HCT116 (cell line): Measurements from ENCODE around the gene IL17RE. TPM values are rescaled to one million over a fixed set of nuclear protein-coding genes. Genes with fewer than 3 reads are reported as not detected.

ENCODE experiments used
- ATAC-seq: fragments of 200-7000 bp; cut with Tn5 transposase; 2 replicates; pipeline ENCODE4 v1.9.1; 2020; ENCODE audit warnings: mild to moderate bottlenecking, moderate library complexity
- BruUV-seq: library from RNA; stranded (reverse); fragments of 400-500 nt; replicated peaks from 2 replicates; lab custom pipeline; 2021; lab: Mats Ljungman, UMichigan
- CTCF ChIA-PET: fragments of 300-600 bp; sonication (Branson Sonifier 250); formaldehyde crosslinking; loops from one replicate; lab custom pipeline; 2021; ENCODE audit warnings: antibody characterized with exemption; lab: Charles Lee
- POLR2A ChIA-PET: fragments of 300-600, 350-600 bp; sonication (Branson Sonifier 250); formaldehyde crosslinking; loops from one replicate; lab custom pipeline; 2021; ENCODE audit warnings: antibody characterized with exemption; lab: Charles Lee
- RAD21 ChIA-PET, 2 experiments: fragments of 300-600 bp; sonication (Branson Sonifier 250); formaldehyde crosslinking; loops; one replicate each; lab custom pipeline; 2023; ENCODE audit warnings: low total read pairs in 2 of 2; ENCODE audit not compliant: uncharacterized antibody in 2 of 2, unreplicated experiment in 2 of 2, low non-redundant PET in 1 of 2; lab: Charles Lee
- DNase-seq: peaks from one replicate; pipeline ENCODE4 v3.0.0-alpha.2; 2010; ENCODE audit warnings: low read depth, low spot score
- H2AFZ ChIP-seq: fragments of 200-600 bp; shearing (Covaris generic), sonication (generic); 2 replicates; pipeline ENCODE4 v1.6.1; 2017; ENCODE audit warnings: low read depth, mixed run types, mixed read lengths, antibody characterized with exemption, low read length; ENCODE audit not compliant: poor library complexity, severe bottlenecking
- H3K27ac ChIP-seq: 2 replicates; pipeline ENCODE4 v1.5.1; 2012; ENCODE audit warnings: low read depth, low read length
- H3K27me3 ChIP-seq: fragments of 200-600 bp; sonication (generic); 2 replicates; pipeline ENCODE4 v1.6.1; 2016; ENCODE audit warnings: mixed run types, low read length, mixed read lengths; ENCODE audit not compliant: insufficient read depth
- H3K36me3 ChIP-seq, 2 experiments: fragments of 200-500 bp in 1 of 2; fragments of 200-600 bp in 1 of 2; sonication (Bioruptor generic) in 1 of 2; sonication (generic) in 1 of 2; 2 replicates each; pipeline versions ENCODE4 v1.5.1 to v1.6.1; 2014 to 2016; ENCODE audit warnings: low read length in 2 of 2, inconsistent platforms in 1 of 2, mixed read lengths in 1 of 2, mixed run types in 1 of 2; ENCODE audit not compliant: insufficient read depth in 2 of 2, control insufficient read depth in 1 of 2
- H3K4me1 ChIP-seq, 2 experiments: fragments of 200-600 bp in 1 of 2; sonication (generic) in 1 of 2; 2 replicates each; pipeline versions ENCODE4 v1.5.1 to v1.6.1; 2012 to 2017; ENCODE audit warnings: low read length in 2 of 2, inconsistent platforms in 1 of 2, mild to moderate bottlenecking in 1 of 2, mixed read lengths in 1 of 2, mixed run types in 1 of 2, moderate library complexity in 1 of 2; ENCODE audit not compliant: insufficient read depth in 2 of 2, control insufficient read depth in 1 of 2
- H3K4me2 ChIP-seq: fragments of 200-600 bp; sonication (generic); 2 replicates; pipeline ENCODE4 v1.6.1; 2017; ENCODE audit warnings: mixed run types, low read length, mixed read lengths
- H3K4me3 ChIP-seq, 2 experiments: fragments of 200-600 bp in 1 of 2; sonication (generic) in 1 of 2; replicated peaks in 1 of 2; 2 replicates each; pipeline ENCODE4 v1.5.1; 2011 to 2016; ENCODE audit warnings: low read length in 2 of 2, control low read depth in 1 of 2, low read depth in 1 of 2, mild to moderate bottlenecking in 1 of 2, mixed read lengths in 1 of 2, mixed run types in 1 of 2
- H3K79me2 ChIP-seq: fragments of 200-600 bp; sonication (generic); 2 replicates; pipeline ENCODE4 v1.6.1; 2017; ENCODE audit warnings: mild to moderate bottlenecking, mixed run types, low read length, moderate library complexity, mixed read lengths; ENCODE audit not compliant: insufficient read depth
- H3K9ac ChIP-seq: fragments of 200-600 bp; sonication (generic); 2 replicates; pipeline ENCODE4 v1.6.1; 2016; ENCODE audit warnings: low read length, mixed read lengths
- H3K9me2 ChIP-seq: fragments of 200-600 bp; sonication (generic), shearing (Covaris generic); 2 replicates; pipeline ENCODE4 v1.6.1; 2017; ENCODE audit warnings: mixed run types, mild to moderate bottlenecking, moderate library complexity; ENCODE audit not compliant: insufficient read depth
- H3K9me3 ChIP-seq, 2 experiments: fragments of 200-500 bp in 1 of 2; fragments of 200-600 bp in 1 of 2; sonication (Bioruptor generic) in 1 of 2; sonication (generic) in 1 of 2; 2 replicates each; pipeline ENCODE4 v1.6.1; 2014 to 2017; ENCODE audit warnings: low read length in 2 of 2, mixed read lengths in 2 of 2, inconsistent platforms in 1 of 2, low read depth in 1 of 2, mild to moderate bottlenecking in 1 of 2, mixed run types in 1 of 2, moderate library complexity in 1 of 2; ENCODE audit not compliant: control insufficient read depth in 1 of 2, insufficient read depth in 1 of 2
- H4K20me1 ChIP-seq: fragments of 200-600 bp; sonication (generic), shearing (Covaris generic); 2 replicates; pipeline ENCODE4 v1.6.1; 2017; ENCODE audit warnings: mixed run types, mild to moderate bottlenecking, moderate library complexity; ENCODE audit not compliant: insufficient read depth
- CBX3 ChIP-seq: IDR thresholded peaks from 2 replicates; pipeline ENCODE4 v1.6.1; 2012; ENCODE audit warnings: low read depth
- CEBPB ChIP-seq: IDR thresholded peaks from 2 replicates; pipeline ENCODE4 v1.6.1; 2012; ENCODE audit warnings: low read depth
- EGR1 ChIP-seq: IDR thresholded peaks from 2 replicates; pipeline ENCODE4 v1.6.1; 2012; ENCODE audit warnings: low read depth
- EZH2phosphoT487 ChIP-seq: fragments of 200-600 bp; IDR thresholded peaks from 2 replicates; pipeline ENCODE4 v1.6.1; 2018; ENCODE audit warnings: antibody characterized with exemption, borderline replicate concordance
- FOSL1 ChIP-seq: IDR thresholded peaks from 2 replicates; pipeline ENCODE4 v1.6.1; 2012; ENCODE audit warnings: low read depth
- MAX ChIP-seq: IDR thresholded peaks from 2 replicates; pipeline ENCODE4 v1.6.1; 2012
- POLR2A ChIP-seq: IDR thresholded peaks from 2 replicates; pipeline ENCODE4 v1.7.0; 2011; ENCODE audit warnings: borderline replicate concordance; ENCODE audit not compliant: insufficient read depth, insufficient read length; ENCODE audit errors: extremely low read depth
- POLR2AphosphoS5 ChIP-seq: IDR thresholded peaks from 2 replicates; pipeline ENCODE4 v1.6.1; 2011; ENCODE audit warnings: mild to moderate bottlenecking, low read depth, low read length, moderate library complexity
- REST ChIP-seq: IDR thresholded peaks from 2 replicates; pipeline ENCODE4 v1.6.1; 2012; ENCODE audit warnings: low read depth
- SIN3A ChIP-seq: IDR thresholded peaks from 2 replicates; pipeline ENCODE4 v1.6.1; 2012; ENCODE audit warnings: low read depth
- SP1 ChIP-seq: IDR thresholded peaks from 2 replicates; pipeline ENCODE4 v1.6.1; 2012; ENCODE audit warnings: low read depth
- SRF ChIP-seq: IDR thresholded peaks from 2 replicates; pipeline ENCODE4 v1.6.1; 2012; ENCODE audit warnings: low read depth
- TCF7L2 ChIP-seq: IDR thresholded peaks from 2 replicates; pipeline ENCODE4 v1.7.0; 2011; ENCODE audit warnings: borderline replicate concordance, inconsistent platforms; ENCODE audit not compliant: insufficient read depth, insufficient read length; ENCODE audit errors: extremely low read depth
- ZFX ChIP-seq: fragments of 450-650 bp; IDR thresholded peaks from 2 replicates; pipeline ENCODE4 v1.6.1; 2017
- ZNF274 ChIP-seq: fragments of 200-500 bp; sonication (Bioruptor generic); IDR thresholded peaks from 2 replicates; pipeline ENCODE4 v1.6.1; 2014; ENCODE audit warnings: mild to moderate bottlenecking, low read depth, low read length, inconsistent platforms
- intact Hi-C: fragments of 100-400 bp; cut with micrococcal nuclease; formaldehyde crosslinking; loops from 2 replicates; pipeline ENCODE4 v1.10.0; 2022
- total RNA-seq: library from RNA; stranded (reverse); gene quantifications from one replicate; pipeline ENCODE4 v1.2.1, GENCODE V29; 2021; ENCODE audit not compliant: unreplicated experiment

Gene IL17RE
- total RNA-seq, 1 experiment from 2014 or later, result 14.3 TPM

- no TSS peak for BruUV-seq
These were observed 583 bp downstream of the IL17RE start for GRCh38 chr3:9903238-9903624.

GRCh38 chr3:9903904-9904303, 1.3 kb downstream of the IL17RE start:
- peak overlapping the region in 1 of 2 experiments; percentile 73; a peak in 2 of 4 replicates for H3K4me3 ChIP-seq
- H3K9me3 ChIP-seq, result no peaks in the 10 kb centered on the region
- no peak overlapping the region for H2AFZ ChIP-seq
- H3K36me3 ChIP-seq, result peaks cover 0 to 3% of the 10 kb centered on the region in 2 experiments; a peak in 1 of 4 replicates
- DNase-seq (no peak), ATAC-seq (no peak)
- no peaks in the 10 kb centered on the region for H3K9me2 ChIP-seq
- H3K4me1 ChIP-seq, result peaks cover 11 to 23% of the 10 kb centered on the region in 2 experiments; a peak in 3 of 4 replicates
- intact Hi-C loops, result no loop called here
- ChIA-PET POLR2A (interaction anchor here (1.2 kb wide), 1 partner anchor 13 kb away, joined by 3 read pairs; the partner anchor contains the start of gene IL17RC), RAD21 (no interaction called here), CTCF (no interaction called here)
- H3K4me2 ChIP-seq, result peak overlapping the region; percentile 93
- H3K79me2 ChIP-seq, result no peaks in the 10 kb centered on the region
- H3K9ac ChIP-seq, result peak overlapping the region; percentile 65; the same call in 1 of the 2 replicates
- BruUV-seq, result no TSS peak
- no peaks in the 10 kb centered on the region for H3K27me3 ChIP-seq
- H3K27ac ChIP-seq, result no peak overlapping the region
- no peaks in the 10 kb centered on the region for H4K20me1 ChIP-seq
- TF ChIP-seq TCF7L2, result no peak
- no peak for TF ChIP-seq POLR2AphosphoS5
- no peak for TF ChIP-seq SP1
- no peak for TF ChIP-seq POLR2A
- TF ChIP-seq EZH2phosphoT487, result no peak
- TF ChIP-seq CBX3, result no peak
- no peak for TF ChIP-seq SIN3A
- no peak for TF ChIP-seq FOSL1
- no peak for TF ChIP-seq MAX
- TF ChIP-seq ZNF274, result no peak
- no peak for TF ChIP-seq SRF
- no peak for TF ChIP-seq REST

More at GRCh38 chr3:9903238-9903624, 583 bp downstream of the IL17RE start:
- H2AFZ ChIP-seq, result no peak overlapping the region
- peak overlapping the region; percentile 71 for H3K27ac ChIP-seq
- ChIA-PET POLR2A (interaction anchor here (0.9 to 2.0 kb wide), 6 partner anchors 12 to 59 kb away, joined by 3 to 6 read pairs (median 4); partner anchors contain the start of genes IL17RC, JAGN1 and RPUSD3), RAD21 (interaction anchor here in 1 of 2 experiments (1.1 kb wide), 1 partner anchor 30 kb away, joined by 4 read pairs; the partner anchor contains the start of gene CRELD1), CTCF (interaction anchor here (0.8 to 2.1 kb wide), 2 partner anchors 43 to 54 kb away, joined by 3 to 9 read pairs; no protein-coding TSS in a partner anchor)
- DNase-seq, result no peak
- H3K4me2 ChIP-seq, result peak overlapping the region; percentile 93
- no peaks in the 10 kb centered on the region for H3K79me2 ChIP-seq
- intact Hi-C loops, result no loop called here
- H4K20me1 ChIP-seq, result no peaks in the 10 kb centered on the region
- H3K9ac ChIP-seq, result peak overlapping the region; percentile 65
- H3K4me1 ChIP-seq, result peaks cover 11 to 24% of the 10 kb centered on the region in 2 experiments; a peak in 3 of 4 replicates
- peaks cover 0 to 3% of the 10 kb centered on the region in 2 experiments; a peak in 1 of 4 replicates for H3K36me3 ChIP-seq
- TF ChIP-seq POLR2AphosphoS5, result no peak
- no peak for TF ChIP-seq SRF
- TF ChIP-seq CBX3, result no peak
- TF ChIP-seq SP1, result no peak
- TF ChIP-seq ZFX, result no peak; the same call in 1 of the 2 replicates
- TF ChIP-seq EGR1, result peak; percentile 34; the same call in 1 of the 2 replicates
- no peak for TF ChIP-seq CEBPB
- TF ChIP-seq ZNF274, result no peak
- peak; percentile 38 for ATAC-seq
- no peaks in the 10 kb centered on the region for H3K9me2 ChIP-seq
- no peaks in the 10 kb centered on the region for H3K27me3 ChIP-seq
- no peaks in the 10 kb centered on the region for H3K9me3 ChIP-seq
- peak overlapping the region; percentile 67 to 73 for H3K4me3 ChIP-seq
